Neural progenitor cell (in vitro differentiated cells): Measurements from ENCODE around the gene FUT3.

ENCODE experiments used
- CTCF ChIP-seq: fragments of 200-600 bp; sonication (generic); IDR thresholded peaks from 2 replicates; pipeline ENCODE4 v1.5.1; 2017; ENCODE audit warnings: antibody characterized with exemption, mild to moderate bottlenecking
- EZH2 ChIP-seq: fragments of 200-600 bp; sonication (generic); IDR thresholded peaks from 2 replicates; pipeline ENCODE4 v1.6.1; 2017; ENCODE audit warnings: antibody characterized with exemption, mild to moderate bottlenecking, moderate library complexity
- EZH2phosphoT487 ChIP-seq: fragments of 200-600 bp; sonication (generic); IDR thresholded peaks from 2 replicates; pipeline ENCODE4 v1.6.1; 2017; ENCODE audit warnings: antibody characterized with exemption

- TF ChIP-seq CTCF (no peak), EZH2phosphoT487 (no peak), EZH2 (no peak)
Measured at GRCh38 chr19:5889288-5889971, 38.2 kb upstream of the FUT3 start.
